Liver (tissue), 9 donors: Measurements from ENCODE around the gene PPP2R2C. TPM values are rescaled to one million over a fixed set of nuclear protein-coding genes. Genes with fewer than 3 reads are reported as not detected.

Source experiments
- DNase-seq: peaks from one replicate; pipeline ENCODE4 v3.0.0-alpha.2; 2017; ENCODE audit warnings: low spot score
- H3K27ac ChIP-seq, 2 donors: one replicate each; pipeline ENCODE4 v1.7.0; 2013; ENCODE audit warnings: inconsistent platforms in 2 of 2, low read length in 2 of 2, control low read depth in 1 of 2, low read depth in 1 of 2, mild to moderate bottlenecking in 1 of 2
- H3K27me3 ChIP-seq, 4 donors: one replicate each; pipeline versions ENCODE4 v1.6.1 to v1.7.0; 2013; ENCODE audit warnings: low read length in 3 of 4, inconsistent platforms in 1 of 4, mild to moderate bottlenecking in 1 of 4, moderate library complexity in 1 of 4; ENCODE audit not compliant: control insufficient read depth in 4 of 4, insufficient read depth in 4 of 4
- H3K36me3 ChIP-seq, 4 donors: one replicate each; pipeline versions ENCODE4 v1.6.1 to v1.7.0; 2013; ENCODE audit warnings: low read length in 3 of 4, mild to moderate bottlenecking in 3 of 4, low read depth in 1 of 4, moderate library complexity in 1 of 4; ENCODE audit not compliant: control insufficient read depth in 4 of 4, insufficient read depth in 3 of 4
- H3K4me1 ChIP-seq, 4 donors: one replicate each; pipeline versions ENCODE4 v1.6.1 to v1.7.0; 2013; ENCODE audit warnings: low read length in 3 of 4, mild to moderate bottlenecking in 3 of 4, moderate library complexity in 1 of 4; ENCODE audit not compliant: control insufficient read depth in 4 of 4, insufficient read depth in 4 of 4
- H3K4me3 ChIP-seq, 3 donors: one replicate each; pipeline versions ENCODE4 v1.6.1 to v1.7.0; 2013; ENCODE audit warnings: low read length in 3 of 3, control low read depth in 1 of 3, low read depth in 1 of 3, mild to moderate bottlenecking in 1 of 3
- H3K9ac ChIP-seq, 2 donors: one replicate each; pipeline ENCODE4 v1.7.0; 2013; ENCODE audit warnings: low read length in 2 of 2, mild to moderate bottlenecking in 2 of 2, moderate library complexity in 2 of 2, control low read depth in 1 of 2, low read depth in 1 of 2
- H3K9me3 ChIP-seq, 4 donors: one replicate each; pipeline versions ENCODE4 v1.6.1 to v1.7.0; 2013; ENCODE audit warnings: low read length in 3 of 4; ENCODE audit not compliant: control insufficient read depth in 4 of 4
- EGR1 ChIP-seq, 2 donors: IDR thresholded peaks; 2 replicates each; pipeline ENCODE4 v1.6.1; 2016 to 2018; ENCODE audit warnings: antibody characterized with exemption in 2 of 2, low read depth in 2 of 2
- FOXA2 ChIP-seq: IDR thresholded peaks from 2 replicates; pipeline ENCODE4 v1.6.1; 2016; ENCODE audit warnings: antibody characterized with exemption
- GABPA ChIP-seq, 2 donors: IDR thresholded peaks in 1 of 2; conservative IDR thresholded peaks in 1 of 2; 2 replicates each; pipeline ENCODE4 v1.6.1; 2016; ENCODE audit warnings: antibody characterized with exemption in 2 of 2, mild to moderate bottlenecking in 1 of 2, moderate library complexity in 1 of 2
- HNF4A ChIP-seq, 2 donors: conservative IDR thresholded peaks; 2 replicates each; pipeline ENCODE4 v1.6.1; 2016; ENCODE audit warnings: antibody characterized with exemption in 2 of 2, mild to moderate bottlenecking in 2 of 2
- HNF4G ChIP-seq: IDR thresholded peaks from 2 replicates; pipeline ENCODE4 v1.6.1; 2016; ENCODE audit warnings: antibody characterized with exemption
- MAX ChIP-seq: IDR thresholded peaks from 2 replicates; pipeline ENCODE4 v1.6.1; 2016; ENCODE audit warnings: antibody characterized with exemption
- NR2F2 ChIP-seq: IDR thresholded peaks from 2 replicates; pipeline ENCODE4 v1.6.1; 2016; ENCODE audit warnings: antibody characterized with exemption
- RAD21 ChIP-seq, 2 donors: IDR thresholded peaks; 2 replicates each; pipeline ENCODE4 v1.6.1; 2016; ENCODE audit warnings: antibody characterized with exemption in 2 of 2, mild to moderate bottlenecking in 2 of 2
- REST ChIP-seq: IDR thresholded peaks from 2 replicates; pipeline ENCODE4 v1.6.1; 2016; ENCODE audit warnings: antibody characterized with exemption, mild to moderate bottlenecking
- RXRA ChIP-seq, 2 donors: IDR thresholded peaks; 2 replicates each; pipeline ENCODE4 v1.6.1; 2017 to 2018; ENCODE audit warnings: antibody characterized with exemption in 2 of 2, mild to moderate bottlenecking in 1 of 2
- TAF1 ChIP-seq: conservative IDR thresholded peaks from 2 replicates; pipeline ENCODE4 v1.6.1; 2016; ENCODE audit warnings: antibody characterized with exemption, mild to moderate bottlenecking
- YY1 ChIP-seq: IDR thresholded peaks from 2 replicates; pipeline ENCODE4 v1.6.1; 2016; ENCODE audit warnings: antibody characterized with exemption, mild to moderate bottlenecking
- ZBTB33 ChIP-seq: IDR thresholded peaks from 2 replicates; pipeline ENCODE4 v1.6.1; 2016; ENCODE audit warnings: antibody characterized with exemption
- WGBS: extraction: QIAGEN DNeasy Blood & Tissue Kit; methylation state at CpG from one replicate; pipeline ENCODE4 v1.1.7; 2013; 5-methylcytosine and 5-hydroxymethylcytosine counted together
- polyA plus RNA-seq, 2 donors: library from polyadenylated mRNA; stranded (reverse) in 1 of 2; unstranded in 1 of 2; fragments of 200-250 nt in 1 of 2; fragments of >200 nt in 1 of 2; fragmentation: Nextera tagmentation in 1 of 2; extraction: Ambion mirVana in 1 of 2; gene quantifications; one replicate each; pipeline versions ENCODE4 v1.2.1 to v1.2.3, GENCODE V29; 2013 to 2015
- total RNA-seq, 2 donors: library from RNA; depleted of rRNA; stranded (reverse); fragments of >200 nt; gene quantifications; one replicate each; pipeline ENCODE4 v1.2.3, GENCODE V29; 2014
- donor health status: healthy.
- donor health status: healthy.
- donor health status: healthy.
- donor health status: healthy.
- donor health status: healthy.

The PPP2R2C gene
- total and polyA plus RNA-seq, 4 donors = under 0.01 to 0.01 TPM; not detected in 2

GRCh38 chr4:6498511-6499237, 26.3 kb upstream of the PPP2R2C start:
- Histone ChIP-seq H3K4me3 (no peak overlapping the region), H3K27me3 (peaks cover 0 to 6% (median 2%) of the 10 kb centered on the region in 4 donors), H3K36me3 (no peaks in the 10 kb centered on the region), H3K27ac (no peak overlapping the region), H3K9me3 (peaks cover 0 to 1% (median under 1%) of the 10 kb centered on the region in 4 donors), H3K9ac (no peak overlapping the region), H3K4me1 (no peaks in the 10 kb centered on the region)
- WGBS = 55% methylated on average over 11 of the region's 11 CpGs
- DNase-seq = peak; percentile 24
- TF ChIP-seq MAX (no peak), EGR1 (IDR thresholded peaks at IDR 0.05; ENCODE audit: low read depth in 2 of 2) (no peak), HNF4A (conservative IDR thresholded peaks at IDR 0.05) (no peak), REST (no peak), HNF4G (no peak), RAD21 (IDR thresholded peaks at IDR 0.05) (no peak), ZBTB33 (no peak)

- no peaks in the 10 kb centered on the region for H3K4me1 ChIP-seq
- H3K9me3 ChIP-seq = no peaks in the 10 kb centered on the region
- H3K27me3 ChIP-seq = peaks cover 0 to 6% (median under 1%) of the 10 kb centered on the region in 4 donors
- H3K4me3 ChIP-seq = no peak overlapping the region
- DNase-seq = peak; percentile 16
- H3K9ac ChIP-seq = no peak overlapping the region
- TF ChIP-seq HNF4A (conservative IDR thresholded peaks at IDR 0.05) = no peak
- no peak for TF ChIP-seq NR2F2
- no peak for TF ChIP-seq GABPA (IDR thresholded peaks at IDR 0.05 in 1 of 2, conservative IDR thresholded peaks at IDR 0.05 in 1 of 2)
- no peak for TF ChIP-seq RXRA (IDR thresholded peaks at IDR 0.05)
- TF ChIP-seq TAF1 = no peak
- no peak for TF ChIP-seq FOXA2
- TF ChIP-seq YY1 = no peak
- TF ChIP-seq EGR1 (IDR thresholded peaks at IDR 0.05; ENCODE audit: low read depth in 2 of 2) = no peak
- WGBS = 80% methylated on average over 8 of the region's 8 CpGs
- no peak overlapping the region for H3K27ac ChIP-seq
- no peaks in the 10 kb centered on the region for H3K36me3 ChIP-seq
Observed at GRCh38 chr4:6497796-6498195, 25.4 kb upstream of the PPP2R2C start.
